Panc1 (cell line): ENCODE measurements around the gene SMURF1. TPM values are rescaled to one million over a fixed set of nuclear protein-coding genes. Genes with fewer than 3 reads are reported as not detected.
"Not testable (repeated sequence)": the region's sequence is repeated elsewhere in the genome, so short reads cannot be mapped to it uniquely, and the experiment has no call there.

Source experiments
- ATAC-seq: fragments of 200-7000 bp; cut with Tn5 transposase; 2 replicates; pipeline ENCODE4 v1.9.1; 2020; ENCODE audit warnings: mild to moderate bottlenecking, moderate library complexity
- BruUV-seq: library from RNA; stranded (reverse); fragments of 400-500 nt; replicated peaks from 2 replicates; lab custom pipeline; 2021; lab: Mats Ljungman, UMichigan
- CTCF ChIA-PET: fragments of 300-600 bp; sonication (Branson Sonifier 250); formaldehyde crosslinking; loops from one replicate; lab custom pipeline; 2022; ENCODE audit warnings: antibody characterized with exemption; lab: Charles Lee
- POLR2A ChIA-PET: fragments of 300-600 bp; sonication (Branson Sonifier 250); formaldehyde crosslinking; loops from one replicate; lab custom pipeline; 2022; ENCODE audit warnings: antibody characterized with exemption; lab: Charles Lee
- DNase-seq: peaks from one replicate; pipeline ENCODE4 v3.0.0-alpha.2; 2010; ENCODE audit warnings: low read depth, low spot score
- H3K27ac ChIP-seq: 2 replicates; pipeline ENCODE4 v1.5.1; 2011; ENCODE audit warnings: mild to moderate bottlenecking, low read length, inconsistent platforms
- H3K27me3 ChIP-seq: fragments of 200-500 bp; sonication (Bioruptor generic); 2 replicates; pipeline ENCODE4 v1.6.0; 2014; ENCODE audit warnings: low read length, inconsistent platforms; ENCODE audit not compliant: control insufficient read depth, insufficient read depth
- H3K36me3 ChIP-seq: fragments of 200-500 bp; sonication (Bioruptor generic); 2 replicates; pipeline ENCODE4 v1.5.1; 2014; ENCODE audit warnings: inconsistent platforms, mild to moderate bottlenecking, low read length, moderate library complexity; ENCODE audit not compliant: control insufficient read depth, insufficient read depth
- H3K4me1 ChIP-seq: 2 replicates; pipeline ENCODE4 v1.5.1; 2011; ENCODE audit warnings: inconsistent platforms, mild to moderate bottlenecking, low read length, moderate library complexity; ENCODE audit not compliant: control insufficient read depth, insufficient read depth
- H3K4me3 ChIP-seq, 2 experiments: 2 replicates each; pipeline ENCODE4 v1.5.1; 2011 to 2012; ENCODE audit warnings: low read depth in 2 of 2, low read length in 2 of 2, mild to moderate bottlenecking in 2 of 2, inconsistent platforms in 1 of 2, moderate library complexity in 1 of 2
- H3K9me3 ChIP-seq: fragments of 200-500 bp; sonication (Bioruptor generic); 2 replicates; pipeline ENCODE4 v1.5.1; 2014; ENCODE audit warnings: low read depth, mild to moderate bottlenecking, inconsistent platforms, low read length, moderate library complexity; ENCODE audit not compliant: control insufficient read depth, insufficient read depth
- CTCF ChIP-seq: fragments of 450-650 bp; IDR thresholded peaks from 2 replicates; pipeline ENCODE4 v1.5.1; 2017; ENCODE audit warnings: mild to moderate bottlenecking
- POLR2AphosphoS5 ChIP-seq: IDR thresholded peaks from 2 replicates; pipeline ENCODE4 v1.6.1; 2012; ENCODE audit warnings: mild to moderate bottlenecking, low read depth, low read length, moderate library complexity
- REST ChIP-seq, 2 experiments: IDR thresholded peaks; 2 replicates each; pipeline ENCODE4 v1.6.1; 2011 to 2012; ENCODE audit warnings: low read depth in 2 of 2, control low read depth in 1 of 2, low read length in 1 of 2, mild to moderate bottlenecking in 1 of 2, moderate library complexity in 1 of 2; ENCODE audit not compliant: insufficient read depth in 1 of 2
- SIN3A ChIP-seq: IDR thresholded peaks from 2 replicates; pipeline ENCODE4 v1.6.1; 2012; ENCODE audit warnings: low read depth, mild to moderate bottlenecking, low read length, moderate library complexity, borderline replicate concordance; ENCODE audit not compliant: insufficient read depth
- TCF7L2 ChIP-seq: IDR thresholded peaks from 2 replicates; pipeline ENCODE4 v1.6.1; 2011; ENCODE audit warnings: mild to moderate bottlenecking, low read depth, low read length, inconsistent platforms
- in situ Hi-C: cut with HindIII; loops from 2 replicates; pipeline ENCODE4 v1.10.0; 2016; ENCODE audit warnings: low sequenced_read_pairs, low pct_unique_long_range_greater_than_20kb
- intact Hi-C: fragments of 100-400 bp; cut with micrococcal nuclease; formaldehyde crosslinking; loops from one replicate; pipeline ENCODE4 v1.10.0; 2022; ENCODE audit not compliant: unreplicated experiment
- total RNA-seq: library from RNA; stranded (reverse); gene quantifications from one replicate; pipeline ENCODE4 v1.2.1, GENCODE V29; 2021; ENCODE audit not compliant: unreplicated experiment

Gene SMURF1
- total RNA-seq, 1 experiment from 2014 or later = 47.0 TPM

- no peaks in the 10 kb centered on the region for H3K36me3 ChIP-seq
- H3K27ac ChIP-seq = no peak overlapping the region
- no peak overlapping the region for H3K4me3 ChIP-seq
- BruUV-seq = no TSS peak
- H3K27me3 ChIP-seq = no peaks in the 10 kb centered on the region
- POLR2A ChIA-PET = no interaction called here
- no peak for ATAC-seq
- TF ChIP-seq CTCF (no peak), TCF7L2 (no peak), POLR2AphosphoS5 (no peak), SIN3A (no peak), REST (IDR thresholded peaks at IDR 0.05; ENCODE audit: insufficient read depth in 1 of 2, low read depth in 2 of 2, low read length in 1 of 2) (no peak)
- intact Hi-C loops (no loop called here), in situ Hi-C loops (no loop called here)
- no peak for DNase-seq
- no peaks in the 10 kb centered on the region for H3K9me3 ChIP-seq
- H3K4me1 ChIP-seq = no peaks in the 10 kb centered on the region
- CTCF ChIA-PET = no interaction called here
These were observed 23.2 kb upstream of the SMURF1 start for GRCh38 chr7:99167072-99167471.

- H3K4me3 ChIP-seq = no peak overlapping the region
- DNase-seq (no peak), ATAC-seq (no peak)
- H3K36me3 ChIP-seq = no peaks in the 10 kb centered on the region
- H3K27ac ChIP-seq = no peak overlapping the region
- no peaks in the 10 kb centered on the region for H3K27me3 ChIP-seq
- POLR2A ChIA-PET = interaction anchor here (0.7 kb wide), 1 partner anchor 163 kb away, joined by 3 read pairs; no protein-coding TSS in a partner anchor
- intact Hi-C loops (no loop called here), in situ Hi-C loops (no loop called here)
- H3K4me1 ChIP-seq = no peaks in the 10 kb centered on the region
- TF ChIP-seq CTCF = no peak
- no peak for TF ChIP-seq TCF7L2
- no peak for TF ChIP-seq REST (IDR thresholded peaks at IDR 0.05; ENCODE audit: insufficient read depth in 1 of 2, low read depth in 2 of 2, low read length in 1 of 2)
- no peak for TF ChIP-seq POLR2AphosphoS5
- no peak for TF ChIP-seq SIN3A
- H3K9me3 ChIP-seq = no peaks in the 10 kb centered on the region
- BruUV-seq = no TSS peak
- CTCF ChIA-PET = interaction anchor here (0.6 kb wide), 1 partner anchor 1766 kb away, joined by 3 read pairs; no protein-coding TSS in a partner anchor
These were observed 21.9 kb upstream of the SMURF1 start for GRCh38 chr7:99165816-99166215.

GRCh38 chr7:99163669-99164068 is 19.8 kb upstream of the SMURF1 start:
- CTCF ChIA-PET, H3K4me3 ChIP-seq, H3K27ac ChIP-seq, H3K4me1 ChIP-seq, ATAC-seq, H3K27me3 ChIP-seq, POLR2A ChIA-PET, H3K9me3 ChIP-seq, BruUV-seq, in situ Hi-C loops, DNase-seq, H3K36me3 ChIP-seq: not testable (repeated sequence)
- intact Hi-C loops = loop anchor here (5.0 kb wide), 1 partner anchor 149 kb away; no protein-coding TSS in a partner anchor
